ENCODE measurements around the gene NECTIN4. TPM values are rescaled to one million over a fixed set of nuclear protein-coding genes. Genes with fewer than 3 reads are reported as not detected.

NECTIN4 gene
- total RNA-seq, 1 donor from 2014 or later, result not detected

- no peak for DNase-seq (ENCODE audit: low spot score)
Measured at GRCh38 chr1:161113915-161114314, 24.6 kb upstream of the NECTIN4 start.

- no peak for DNase-seq (ENCODE audit: low spot score)
Measured at GRCh38 chr1:161111527-161111926, 22.2 kb upstream of the NECTIN4 start.

DNA sequence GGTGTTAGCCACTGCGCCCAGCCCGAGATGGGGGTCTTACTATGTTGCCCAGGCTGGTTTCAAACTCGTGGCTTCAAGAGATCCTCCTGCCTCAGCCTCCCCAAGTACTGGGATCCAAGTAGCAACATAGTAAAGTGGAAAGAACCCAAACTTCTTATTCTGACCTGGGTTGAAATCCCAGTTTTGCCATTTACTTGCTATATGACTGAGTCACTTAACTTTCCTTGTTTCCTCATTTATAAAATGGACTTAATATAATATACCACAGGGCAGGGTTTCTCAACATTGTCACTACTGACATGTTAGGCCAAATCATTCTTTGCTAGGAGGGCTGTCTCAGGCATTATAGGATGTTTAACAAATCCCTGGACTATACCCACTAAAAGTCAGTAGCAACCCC, 21.8 kb upstream of the NECTIN4 start:
- no peak for DNase-seq (ENCODE audit: low spot score)

- no peak for DNase-seq (ENCODE audit: low spot score)
Measured at GRCh38 chr1:161106431-161106830, 17.1 kb upstream of the NECTIN4 start.

DNA sequence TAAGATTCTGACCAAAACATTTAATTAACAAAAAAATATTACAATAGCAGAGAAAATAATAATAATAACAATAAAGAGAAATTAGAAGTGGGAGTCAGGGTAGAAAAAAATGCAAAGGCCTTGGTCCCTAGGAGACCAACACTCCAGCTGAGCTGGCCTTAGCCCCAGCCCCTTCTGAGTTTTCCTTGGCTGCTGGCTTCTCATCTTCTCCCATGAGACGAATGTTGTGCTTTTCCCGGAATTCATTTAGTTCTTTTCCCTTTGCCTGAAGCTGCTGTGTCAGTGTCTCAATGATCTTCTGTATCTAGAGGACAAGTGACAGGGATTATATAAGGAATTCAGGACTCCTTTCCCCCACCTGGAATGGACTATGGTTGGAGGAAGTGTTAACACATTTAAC, 11.2 kb upstream of the NECTIN4 start:
- DNase-seq (ENCODE audit: low spot score), result peak; percentile 22

GRCh38 chr1:161099090-161099802, 9.9 kb upstream of the NECTIN4 start:
- DNase-seq (ENCODE audit: low spot score), result peak; percentile 62

DNA sequence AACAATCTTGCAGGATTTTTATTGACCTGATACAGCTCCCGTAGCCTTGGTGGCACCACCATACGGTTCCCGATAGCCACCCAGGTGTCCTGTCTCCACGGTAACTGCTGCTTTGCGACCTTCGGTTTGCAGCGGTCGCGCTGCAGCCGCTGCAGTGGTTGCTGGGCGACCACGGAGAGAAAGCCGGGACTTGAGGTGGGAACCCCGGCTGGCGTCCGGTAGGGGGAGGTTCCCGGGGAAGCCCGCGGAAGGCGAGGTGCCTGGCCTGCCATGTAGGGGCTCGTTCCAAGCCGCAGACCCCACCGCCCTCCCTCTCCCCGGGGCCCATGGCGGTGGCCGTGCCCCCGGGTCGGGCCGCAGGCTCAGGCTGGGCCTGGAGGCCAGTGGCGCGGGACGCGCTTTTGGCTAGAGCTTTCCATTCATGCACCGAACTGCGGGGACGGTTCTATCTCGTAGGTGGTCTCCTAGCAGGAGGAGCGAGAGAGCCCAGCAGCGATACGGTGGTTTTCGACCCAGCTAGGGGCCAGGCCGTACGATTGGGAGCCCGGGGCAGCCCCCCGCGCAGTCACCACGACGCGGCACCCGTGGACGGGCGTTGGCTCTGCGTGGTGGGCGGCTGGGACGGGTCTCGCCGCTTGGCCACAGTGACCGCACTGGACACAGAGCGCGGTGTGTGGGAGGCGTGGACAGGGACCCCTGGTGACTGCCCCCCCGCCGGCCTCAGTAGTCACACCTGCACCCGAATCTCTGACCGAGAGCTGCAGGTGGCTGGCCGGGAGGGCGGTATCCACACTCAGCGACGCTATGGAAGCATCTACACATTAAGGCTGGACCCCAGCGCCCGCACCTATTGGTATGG, 9.1 kb upstream of the NECTIN4 start, which contains the start of gene KLHDC9:
Gene KLHDC9 (plus strand): TSS at position 152 of the 859 bp plus-strand sequence. CDS start 175 bp downstream, at position 327.
- DNase-seq (ENCODE audit: low spot score), result peak; percentile 90

GRCh38 chr1:161096530-161096929, 7.2 kb upstream of the NECTIN4 start:
- peak; percentile 20 for DNase-seq (ENCODE audit: low spot score)

GRCh38 chr1:161096015-161096414, 6.7 kb upstream of the NECTIN4 start:
- no peak for DNase-seq (ENCODE audit: low spot score)

DNA sequence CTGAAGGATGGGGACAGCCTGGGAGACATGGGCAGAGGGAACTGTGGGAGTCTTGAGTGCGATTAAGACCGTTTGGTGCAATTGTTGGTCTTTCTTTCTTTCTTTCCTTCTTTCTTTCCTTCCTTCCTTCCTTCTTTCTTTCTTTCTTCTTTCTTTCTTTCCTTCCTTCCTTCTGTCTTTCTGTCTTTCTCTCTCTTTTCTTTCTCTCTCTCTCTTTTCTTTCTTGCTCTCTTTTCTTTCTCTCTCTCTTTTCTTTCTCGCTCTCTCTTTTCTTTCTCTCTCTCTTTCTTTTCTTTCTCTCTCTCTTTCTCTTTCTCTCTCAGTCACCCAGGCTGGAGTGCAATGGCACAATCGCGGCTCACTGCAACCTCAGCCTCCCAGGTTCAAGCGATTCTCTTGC, 5.9 kb upstream of the NECTIN4 start:
- no peak for DNase-seq (ENCODE audit: low spot score)

- peak; percentile 39 for DNase-seq (ENCODE audit: low spot score)
Measured at GRCh38 chr1:161094481-161094880, 5.1 kb upstream of the NECTIN4 start.

- DNase-seq (ENCODE audit: low spot score), result peak; percentile 69
Measured at GRCh38 chr1:161092621-161093028, 3.3 kb upstream of the NECTIN4 start.

GRCh38 chr1:161091796-161092507, 2.6 kb upstream of the NECTIN4 start:
- peak; percentile 33 for DNase-seq (ENCODE audit: low spot score)

DNA sequence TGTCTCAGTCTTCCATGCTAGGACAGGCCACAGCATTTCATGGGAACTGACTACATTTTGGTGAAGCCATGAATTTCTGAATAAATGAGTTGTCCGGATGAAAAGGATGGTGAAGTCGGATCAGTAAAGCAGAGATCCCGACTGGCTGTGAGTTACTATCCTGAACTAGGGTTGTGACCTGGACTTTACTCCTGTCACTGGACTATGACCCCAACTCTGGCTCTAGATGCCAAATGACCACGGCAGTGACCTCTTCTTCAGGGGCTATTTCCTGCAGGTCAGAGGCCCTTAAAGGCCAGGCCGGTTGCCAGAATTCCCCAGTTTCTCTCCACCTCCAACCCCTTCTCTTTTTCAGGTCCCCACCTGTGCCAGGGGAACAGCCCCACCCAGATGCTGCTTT, 1.7 kb upstream of the NECTIN4 start:
- peak; percentile 59 for DNase-seq (ENCODE audit: low spot score)

DNA sequence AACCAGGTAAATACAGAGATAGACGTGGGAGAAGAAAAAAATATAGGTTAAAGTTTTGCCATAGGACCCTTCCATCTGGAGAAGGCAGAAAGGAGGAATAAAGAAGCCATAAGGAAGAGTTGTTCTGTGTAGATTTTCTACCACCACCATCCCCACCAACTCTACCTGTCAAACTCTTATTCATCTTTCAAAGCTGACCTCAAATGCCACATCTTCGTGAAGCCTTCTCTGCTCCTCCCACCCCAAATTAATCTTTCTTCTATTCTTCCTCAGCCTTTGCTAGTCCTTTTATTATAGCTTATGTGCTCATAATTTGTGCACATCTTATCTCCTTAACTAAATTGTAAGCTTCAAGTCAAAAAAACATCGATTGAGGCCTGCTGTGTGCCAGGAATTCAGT, 1.3 kb upstream of the NECTIN4 start:
- DNase-seq (ENCODE audit: low spot score), result no peak

GRCh38 chr1:161089938-161090337, 580 bp upstream of the NECTIN4 start:
- DNase-seq (ENCODE audit: low spot score), result peak; percentile 3

DNA sequence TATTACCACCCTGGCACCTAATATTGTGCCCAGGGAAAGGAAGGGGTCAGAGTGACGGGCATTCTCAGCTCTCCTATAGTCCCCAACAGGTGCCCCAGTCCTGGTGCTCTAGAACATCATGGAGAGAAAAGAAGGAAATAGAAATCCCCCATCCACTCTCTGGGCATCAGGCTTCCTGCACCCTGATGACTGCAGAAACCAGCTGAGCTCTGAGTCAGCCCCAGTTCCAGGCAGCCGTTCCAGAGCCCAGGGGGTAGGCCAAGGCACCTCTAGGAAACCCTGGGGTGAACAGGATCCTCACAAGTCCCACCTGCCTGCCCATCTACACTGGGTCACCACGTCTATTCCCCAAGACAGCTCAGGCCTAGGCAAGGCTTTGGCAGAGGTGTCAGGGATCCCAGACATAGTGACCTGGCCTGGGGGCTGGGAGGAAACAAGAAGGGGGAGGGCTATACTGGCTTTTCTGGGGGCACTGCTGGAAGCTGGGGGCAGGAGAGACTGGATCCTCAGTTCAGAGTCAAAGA, 709 bp downstream of the NECTIN4 start:
- no peak for DNase-seq (ENCODE audit: low spot score)

DNA sequence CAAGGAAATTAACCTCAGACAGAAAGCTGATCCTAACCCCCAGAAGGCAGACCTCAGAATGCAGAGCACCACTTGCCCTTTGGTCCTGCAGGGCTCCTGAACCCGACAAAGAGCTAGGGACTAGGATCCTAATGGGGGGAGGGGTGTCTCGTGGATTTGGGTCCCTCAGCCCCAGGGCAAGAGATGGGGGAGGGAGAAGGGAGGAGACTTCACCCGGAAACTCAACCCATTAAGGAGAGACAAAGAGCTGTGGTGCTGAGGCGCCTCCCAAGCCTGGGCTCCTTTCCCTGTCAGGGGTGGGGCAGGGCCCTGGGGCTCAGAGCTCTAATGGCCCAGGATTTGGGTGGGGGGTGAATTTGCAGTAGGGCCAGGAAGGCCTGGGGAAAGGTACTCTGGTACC, 2.9 kb downstream of the NECTIN4 start:
- no peak for DNase-seq (ENCODE audit: low spot score)

- no peak for DNase-seq (ENCODE audit: low spot score)
Measured at GRCh38 chr1:161085165-161085564, 4.2 kb downstream of the NECTIN4 start.

DNA sequence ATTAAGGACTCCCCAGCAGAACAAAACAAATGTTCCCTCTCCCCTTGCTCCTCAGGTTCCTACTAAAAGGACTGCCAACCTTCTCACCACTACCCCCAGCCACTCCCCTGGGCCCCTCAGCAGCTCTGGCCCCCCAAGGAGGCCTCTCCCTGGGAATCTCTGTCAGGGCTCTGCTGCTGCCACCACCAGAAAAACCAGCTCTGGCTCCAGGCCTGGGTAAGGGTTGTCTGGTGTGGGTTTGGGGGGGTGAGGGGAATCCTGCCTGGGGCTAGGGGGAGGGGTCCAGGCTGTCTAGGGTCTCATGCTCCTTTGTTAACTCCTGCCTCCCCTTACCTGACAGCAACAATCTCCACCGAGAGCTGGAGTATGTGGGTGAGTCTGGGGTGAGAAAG, 4.8 kb downstream of the NECTIN4 start:
- DNase-seq (ENCODE audit: low spot score), result no peak

DNA sequence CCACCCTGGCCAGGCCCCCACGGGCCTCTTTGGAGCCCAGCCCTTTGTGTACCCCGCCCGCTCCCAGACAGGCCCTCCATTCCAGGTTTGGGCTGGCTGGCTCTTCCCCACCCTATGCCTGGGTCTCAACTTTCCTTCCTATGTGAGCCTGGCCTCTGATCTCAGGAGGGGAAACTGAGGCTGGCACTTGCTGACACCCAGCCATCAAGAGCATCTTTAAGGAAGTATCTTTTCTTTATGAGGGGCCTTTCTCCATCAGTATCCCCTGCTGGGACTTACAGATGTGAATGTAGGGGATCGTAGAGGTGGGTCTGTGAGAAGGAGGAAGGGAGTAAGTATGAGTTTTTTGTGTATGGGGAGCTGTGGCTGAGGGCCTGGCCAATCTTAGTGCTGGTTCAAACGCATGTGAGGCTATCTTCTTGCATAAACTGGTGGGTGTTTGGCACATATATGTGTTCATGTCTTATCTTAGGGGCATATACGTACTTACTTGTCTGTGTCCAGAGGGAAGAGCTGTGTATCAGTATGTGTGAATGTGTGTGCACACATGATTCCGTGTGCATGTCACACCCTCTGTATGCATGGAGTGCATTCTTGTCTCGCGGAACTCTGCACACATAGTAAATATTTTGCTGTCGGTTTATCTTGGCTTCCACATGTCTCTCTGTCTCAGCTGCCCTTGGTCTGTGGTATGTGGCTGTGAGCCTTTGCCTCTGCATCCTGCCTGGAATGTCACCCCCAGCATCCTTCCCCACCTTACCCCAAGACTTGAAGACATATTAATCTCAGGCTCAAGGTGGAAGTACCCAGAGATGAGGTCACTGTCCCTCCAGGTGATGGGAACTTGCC, 5.4 kb downstream of the NECTIN4 start:
- DNase-seq (ENCODE audit: low spot score), result no peak
